DND-41 (cell line): ENCODE results near the gene ATP8A2.

ENCODE experiments used
- CTCF ChIP-seq: IDR thresholded peaks from 2 replicates; pipeline ENCODE4 v1.5.1; 2012; ENCODE audit warnings: borderline replicate concordance, low read length, moderate library complexity, mild to moderate bottlenecking; ENCODE audit not compliant: poor library complexity, severe bottlenecking; ENCODE audit errors: extremely low read depth
- EZH2 ChIP-seq: IDR thresholded peaks from 3 replicates; pipeline ENCODE4 v1.6.1; 2012; ENCODE audit warnings: borderline replicate concordance, low read depth, mild to moderate bottlenecking, moderate library complexity, low read length, inconsistent platforms; ENCODE audit not compliant: severe bottlenecking

GRCh38 chr13:25689539-25689938 is 317.8 kb downstream of the ATP8A2 start:
- TF ChIP-seq CTCF: no peak
- no peak for TF ChIP-seq EZH2
